OCI-LY7 (cell line): ENCODE measurements around the gene CD160. TPM values are rescaled to one million over a fixed set of nuclear protein-coding genes. Genes with fewer than 3 reads are reported as not detected.

Source experiments
- BruUV-seq: library from RNA; stranded (reverse); fragments of 400-500 nt; replicated peaks from 2 replicates; lab custom pipeline; 2021; lab: Mats Ljungman, UMichigan
- CTCF ChIA-PET: fragments of 300-600 bp; sonication (Branson Sonifier 250); formaldehyde crosslinking; loops from one replicate; lab custom pipeline; 2022; ENCODE audit warnings: antibody characterized with exemption; ENCODE audit not compliant: unreplicated experiment; lab: Charles Lee
- POLR2A ChIA-PET: fragments of 300-600 bp; sonication (Branson Sonifier 250); formaldehyde crosslinking; loops from one replicate; lab custom pipeline; 2022; ENCODE audit warnings: antibody characterized with exemption; lab: Charles Lee
- DNase-seq: peaks from one replicate; pipeline ENCODE4 v3.0.0-alpha.2; 2015; ENCODE audit warnings: low spot score
- H2AFZ ChIP-seq: fragments of 200-600 bp; sonication (generic), shearing (Covaris generic); 2 replicates; pipeline ENCODE4 v1.6.1; 2014; ENCODE audit warnings: mild to moderate bottlenecking, antibody characterized with exemption, low read length, moderate library complexity
- H3K27ac ChIP-seq: fragments of 200-600 bp; sonication (generic); 2 replicates; pipeline ENCODE4 v1.5.1; 2014; ENCODE audit warnings: mixed run types, low read depth, mild to moderate bottlenecking, moderate library complexity, low read length, inconsistent platforms; ENCODE audit not compliant: poor library complexity, severe bottlenecking
- H3K36me3 ChIP-seq: fragments of 200-600 bp; sonication (generic); 2 replicates; pipeline ENCODE4 v1.6.1; 2014; ENCODE audit warnings: mild to moderate bottlenecking, antibody characterized with exemption, low read length, moderate library complexity, mixed read lengths; ENCODE audit not compliant: insufficient read depth
- H3K4me1 ChIP-seq: fragments of 200-600 bp; sonication (generic); 2 replicates; pipeline ENCODE4 v1.5.1; 2014; ENCODE audit warnings: mild to moderate bottlenecking, low read length; ENCODE audit not compliant: insufficient read depth, poor library complexity, severe bottlenecking
- H3K4me2 ChIP-seq: fragments of 200-600 bp; sonication (generic); 2 replicates; pipeline ENCODE4 v1.6.1; 2014; ENCODE audit warnings: mild to moderate bottlenecking, low read length
- H3K4me3 ChIP-seq: fragments of 200-600 bp; sonication (generic); 2 replicates; pipeline ENCODE4 v1.5.1; 2014; ENCODE audit warnings: mild to moderate bottlenecking, low read depth, low read length; ENCODE audit not compliant: poor library complexity, severe bottlenecking
- H3K79me2 ChIP-seq: fragments of 200-600 bp; sonication (generic); 2 replicates; pipeline ENCODE4 v1.6.1; 2016; ENCODE audit warnings: low read depth, mild to moderate bottlenecking, low read length, moderate library complexity, mixed read lengths; ENCODE audit not compliant: insufficient read depth
- H3K9me2 ChIP-seq: fragments of 200-600 bp; sonication (generic); 2 replicates; pipeline ENCODE4 v1.6.1; 2016; ENCODE audit warnings: mild to moderate bottlenecking, low read length, mixed read lengths; ENCODE audit not compliant: insufficient read depth
- H3K9me3 ChIP-seq: fragments of 200-600 bp; sonication (generic); 2 replicates; pipeline ENCODE4 v1.6.1; 2014; ENCODE audit warnings: mild to moderate bottlenecking, mixed run types, low read length, mixed read lengths
- H4K20me1 ChIP-seq: fragments of 200-600 bp; sonication (generic); 2 replicates; pipeline ENCODE4 v1.6.1; 2014; ENCODE audit warnings: mild to moderate bottlenecking, antibody characterized with exemption, low read length, moderate library complexity, mixed read lengths; ENCODE audit not compliant: insufficient read depth
- EZH2phosphoT487 ChIP-seq: fragments of 200-600 bp; sonication (generic); IDR thresholded peaks from 2 replicates; pipeline ENCODE4 v1.6.1; 2018; ENCODE audit warnings: low read depth, borderline replicate concordance, mild to moderate bottlenecking, mixed run types, antibody characterized with exemption, low read length, moderate library complexity, mixed read lengths
- intact Hi-C: fragments of 100-400 bp; cut with micrococcal nuclease; formaldehyde crosslinking; loops from one replicate; pipeline ENCODE4 v1.10.0; 2022; ENCODE audit not compliant: unreplicated experiment
- total RNA-seq, 2 experiments: library from RNA; depleted of rRNA in 1 of 2; stranded (reverse); fragments of >200 nt in 1 of 2; shearing (Covaris generic) in 1 of 2; gene quantifications; 2 replicates each; pipeline ENCODE4 v1.2.3, GENCODE V29; 2014 to 2022
- TF ChIP-seq, protein P1 (sequence below): fragments of 200-600 bp; sonication (generic); conservative IDR thresholded peaks from 2 replicates; pipeline ENCODE4 v1.5.1; 2014; ENCODE audit warnings: mild to moderate bottlenecking, antibody characterized with exemption, low read length, moderate library complexity, mixed read lengths

Gene CD160
- total RNA-seq, 2 experiments from 2014 or later: not detected

DNA sequence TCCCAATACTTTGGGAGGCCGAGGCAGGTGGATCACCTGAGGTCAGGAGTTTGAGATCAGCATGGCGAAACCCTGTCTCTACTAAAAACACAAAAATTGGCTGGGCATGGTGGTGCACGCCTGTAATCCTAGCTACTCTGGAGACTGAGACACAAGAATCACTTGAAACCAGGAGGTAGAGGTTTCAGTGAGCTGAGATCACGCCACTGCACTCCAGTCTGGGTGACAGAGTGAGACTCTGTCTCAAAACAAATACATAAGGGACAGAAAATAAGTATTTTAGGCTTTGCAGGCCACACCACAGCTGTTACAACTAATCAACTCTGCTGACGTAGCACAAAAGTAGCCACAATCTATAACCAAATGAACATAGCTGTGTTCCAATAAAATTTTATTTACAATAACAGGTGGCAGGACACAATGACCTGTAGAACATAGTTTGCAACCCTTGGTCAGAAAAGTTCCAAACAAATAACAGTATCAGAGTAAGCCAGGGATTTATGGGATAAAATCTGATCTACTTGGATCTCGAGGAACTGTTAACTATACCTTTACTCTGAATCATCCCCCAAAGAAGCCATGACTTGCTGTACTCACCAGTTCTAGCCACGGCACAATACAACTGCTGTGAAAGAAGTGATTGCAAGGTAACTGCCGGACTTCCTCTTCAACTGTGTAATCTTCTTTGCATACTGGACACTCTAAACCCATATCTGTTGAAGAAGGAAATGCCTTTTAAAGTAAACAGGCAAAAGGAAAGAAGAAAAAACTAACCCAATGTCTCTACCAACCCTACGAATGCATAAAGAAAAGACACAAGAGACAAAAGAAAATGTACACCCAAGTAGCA lies 28.3 kb downstream of the CD160 start:
- BruUV-seq: no TSS peak
- TF ChIP-seq EZH2phosphoT487: no peak
- TF ChIP-seq, protein P1, sequence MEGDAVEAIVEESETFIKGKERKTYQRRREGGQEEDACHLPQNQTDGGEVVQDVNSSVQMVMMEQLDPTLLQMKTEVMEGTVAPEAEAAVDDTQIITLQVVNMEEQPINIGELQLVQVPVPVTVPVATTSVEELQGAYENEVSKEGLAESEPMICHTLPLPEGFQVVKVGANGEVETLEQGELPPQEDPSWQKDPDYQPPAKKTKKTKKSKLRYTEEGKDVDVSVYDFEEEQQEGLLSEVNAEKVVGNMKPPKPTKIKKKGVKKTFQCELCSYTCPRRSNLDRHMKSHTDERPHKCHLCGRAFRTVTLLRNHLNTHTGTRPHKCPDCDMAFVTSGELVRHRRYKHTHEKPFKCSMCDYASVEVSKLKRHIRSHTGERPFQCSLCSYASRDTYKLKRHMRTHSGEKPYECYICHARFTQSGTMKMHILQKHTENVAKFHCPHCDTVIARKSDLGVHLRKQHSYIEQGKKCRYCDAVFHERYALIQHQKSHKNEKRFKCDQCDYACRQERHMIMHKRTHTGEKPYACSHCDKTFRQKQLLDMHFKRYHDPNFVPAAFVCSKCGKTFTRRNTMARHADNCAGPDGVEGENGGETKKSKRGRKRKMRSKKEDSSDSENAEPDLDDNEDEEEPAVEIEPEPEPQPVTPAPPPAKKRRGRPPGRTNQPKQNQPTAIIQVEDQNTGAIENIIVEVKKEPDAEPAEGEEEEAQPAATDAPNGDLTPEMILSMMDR: no peak

DNA sequence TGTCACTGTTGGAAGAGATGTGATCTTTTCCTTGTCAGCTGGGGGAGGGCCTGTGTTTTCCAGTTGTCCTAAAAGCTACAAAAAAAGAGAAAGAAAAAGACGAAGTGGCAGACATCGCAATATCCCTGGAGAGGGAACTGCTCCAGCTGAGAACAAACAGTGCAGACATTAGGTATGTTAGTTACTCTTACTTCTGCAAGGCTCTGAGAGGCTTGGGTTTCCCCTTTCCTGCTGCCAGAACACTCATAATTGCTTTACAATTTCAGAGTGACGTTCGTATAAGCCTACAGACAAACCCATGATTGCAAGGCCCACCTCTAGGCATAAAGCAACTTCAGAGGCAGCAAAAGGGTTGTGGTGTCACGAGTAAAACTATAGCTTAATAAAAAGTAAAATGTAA lies 31.1 kb downstream of the CD160 start:
- Histone ChIP-seq H3K4me3 (no peak overlapping the region), H3K79me2 (no peaks in the 10 kb centered on the region), H3K9me2 (no peaks in the 10 kb centered on the region), H3K36me3 (peaks cover 64% of the 10 kb centered on the region), H3K27ac (no peak overlapping the region), H4K20me1 (no peaks in the 10 kb centered on the region), H3K9me3 (no peaks in the 10 kb centered on the region), H2AFZ (no peak overlapping the region), H3K4me1 (no peaks in the 10 kb centered on the region), H3K4me2 (no peak overlapping the region)
- no peak for TF ChIP-seq EZH2phosphoT487
- TF ChIP-seq, protein P1: no peak
- CTCF ChIA-PET: no interaction called here
- POLR2A ChIA-PET: interaction anchor here (0.9 kb wide), 1 partner anchor 8 kb away, joined by 3 read pairs; no protein-coding TSS in a partner anchor
- intact Hi-C loops: no loop called here
- no peak for DNase-seq
- no TSS peak for BruUV-seq

More for the DNA sequence above, 28.3 kb downstream of the CD160 start:
- Histone ChIP-seq H4K20me1 (no peaks in the 10 kb centered on the region), H3K4me1 (no peaks in the 10 kb centered on the region), H3K4me2 (no peak overlapping the region), H2AFZ (no peak overlapping the region), H3K9me3 (no peaks in the 10 kb centered on the region), H3K4me3 (no peak overlapping the region), H3K36me3 (peaks cover 81% of the 10 kb centered on the region), H3K9me2 (no peaks in the 10 kb centered on the region), H3K27ac (no peak overlapping the region), H3K79me2 (no peaks in the 10 kb centered on the region)
- ChIA-PET CTCF (interaction anchor here (1.1 kb wide), 1 partner anchor 81 kb away, joined by 3 read pairs; no protein-coding TSS in a partner anchor), POLR2A (interaction anchor here (1.0 to 1.6 kb wide), 4 partner anchors 9 to 29 kb away, joined by 3 to 5 read pairs (median 4); no protein-coding TSS in a partner anchor)
- intact Hi-C loops: no loop called here
- no peak for DNase-seq
